HepG2 (cell line): ENCODE results near the gene RASSF8. TPM values are rescaled to one million over a fixed set of nuclear protein-coding genes. Genes with fewer than 3 reads are reported as not detected.

Source experiments
- ATAC-seq: fragments of 200-7000 bp; cut with Tn5 transposase; 3 replicates; pipeline ENCODE4 v1.9.1; 2020; ENCODE audit warnings: mild to moderate bottlenecking, moderate library complexity
- BruUV-seq: library from RNA; stranded (reverse); fragments of 400-500 nt; replicated peaks from 2 replicates; lab custom pipeline; 2021; lab: Mats Ljungman, UMichigan
- CTCF ChIA-PET: fragments of 300-600 bp; formaldehyde crosslinking; extraction: SDS; loops from one replicate; lab custom pipeline; 2021; ENCODE audit warnings: low total read pairs, inconsistent platforms, low intra/inter-chr PET ratio; lab: Yijun Ruan, JAX
- POLR2A ChIA-PET: fragments of 350-600 bp; sonication (Branson Sonifier 250); formaldehyde crosslinking; loops from one replicate; lab custom pipeline; 2020; ENCODE audit warnings: antibody characterized with exemption, inconsistent platforms; lab: Yijun Ruan, JAX
- DNase-seq: peaks from one replicate; pipeline ENCODE4 v3.0.0-alpha.2; 2015; ENCODE audit warnings: low spot score
- FAIRE-seq: peaks from 3 replicates; lab custom pipeline; 2011; peaks lifted over from hg19 to GRCh38; lab: Jason Lieb, UNC
- H2AFZ ChIP-seq: one replicate; pipeline ENCODE4 v1.6.1; 2011; ENCODE audit warnings: low read length, inconsistent platforms
- H3K27ac ChIP-seq: fragments of 300-600 bp; 3 replicates; pipeline ENCODE4 v1.8.0; 2011; ENCODE audit warnings: mixed run types, mild to moderate bottlenecking, mixed read lengths, low read length, inconsistent platforms; ENCODE audit not compliant: insufficient read depth; ENCODE audit errors: extremely low read length
- H3K27me3 ChIP-seq, 2 experiments: fragments of 200-600 bp in 1 of 2; 2 replicates in 1 of 2; 3 replicates in 1 of 2; pipeline versions ENCODE4 v1.6.0 to v1.8.0; 2011; ENCODE audit warnings: low read length in 2 of 2, mild to moderate bottlenecking in 2 of 2, moderate library complexity in 2 of 2, inconsistent platforms in 1 of 2; ENCODE audit not compliant: insufficient read depth in 2 of 2, control insufficient read depth in 1 of 2
- H3K36me3 ChIP-seq, 2 experiments: fragments of 200-600 bp in 1 of 2; replicated peaks in 1 of 2; 2 replicates in 1 of 2; 3 replicates in 1 of 2; pipeline versions ENCODE4 v1.5.1 to v1.8.0; 2011; ENCODE audit warnings: low read length in 2 of 2, inconsistent platforms in 1 of 2; ENCODE audit not compliant: insufficient read depth in 2 of 2, control insufficient read depth in 1 of 2
- H3K4me1 ChIP-seq: 2 replicates; pipeline ENCODE4 v1.5.1; 2012; ENCODE audit warnings: low read length, inconsistent platforms; ENCODE audit not compliant: insufficient read depth
- H3K4me2 ChIP-seq: 2 replicates; pipeline ENCODE4 v1.6.0; 2011; ENCODE audit warnings: low read depth, low read length, inconsistent platforms
- H3K4me3 ChIP-seq, 3 experiments: fragments of 200-600 bp in 1 of 3; sonication (generic), shearing (Covaris generic) in 1 of 3; replicated peaks in 1 of 3; 2 replicates each; pipeline ENCODE4 v1.5.1; 2011 to 2016; ENCODE audit warnings: low read length in 3 of 3, inconsistent platforms in 2 of 3, low read depth in 2 of 3, mild to moderate bottlenecking in 2 of 3, control low read depth in 1 of 3, mixed read lengths in 1 of 3; ENCODE audit not compliant: insufficient read depth in 1 of 3
- H3K79me2 ChIP-seq: one replicate; pipeline ENCODE4 v1.6.1; 2011; ENCODE audit warnings: low read length, inconsistent platforms; ENCODE audit not compliant: insufficient read depth
- H3K9ac ChIP-seq: 2 replicates; pipeline ENCODE4 v1.6.0; 2011; ENCODE audit warnings: mild to moderate bottlenecking, low read depth, low read length, inconsistent platforms; ENCODE audit not compliant: insufficient read depth
- H3K9me3 ChIP-seq: 2 replicates; pipeline ENCODE4 v1.5.1; 2012; ENCODE audit warnings: mild to moderate bottlenecking, low read length
- H4K20me1 ChIP-seq: 2 replicates; pipeline ENCODE4 v1.6.0; 2011; ENCODE audit warnings: inconsistent platforms, mild to moderate bottlenecking, low read length, moderate library complexity; ENCODE audit not compliant: insufficient read depth
- DNMT3B ChIP-seq: conservative IDR thresholded peaks from 2 replicates; pipeline ENCODE4 v1.6.1; 2016; ENCODE audit warnings: missing biosample characterization, control low read depth
- ESRRA ChIP-seq: sonication (generic); formaldehyde crosslinking; IDR thresholded peaks from 2 replicates; pipeline ENCODE4 v1.5.1; 2020; ENCODE audit warnings: mild to moderate bottlenecking, low read depth, missing genetic modification reagents
- NFE2L2 ChIP-seq: fragments of 150-350 bp; IDR thresholded peaks from 2 replicates; pipeline ENCODE4 v1.6.1; 2014; ENCODE audit warnings: low read length
- TBL1XR1 ChIP-seq: fragments of 150-350 bp; IDR thresholded peaks from 2 replicates; pipeline ENCODE4 v1.6.1; 2014; ENCODE audit warnings: borderline replicate concordance, low read length; ENCODE audit not compliant: partially characterized antibody
- ZNF10 ChIP-seq: sonication (generic); formaldehyde crosslinking; IDR thresholded peaks from 2 replicates; pipeline ENCODE4 v1.4.0; 2020; ENCODE audit warnings: mild to moderate bottlenecking, low read depth, missing genetic modification reagents, borderline replicate concordance
- ZNF558 ChIP-seq: sonication (generic); formaldehyde crosslinking; IDR thresholded peaks from 2 replicates; pipeline ENCODE4 v1.9.0; 2022; ENCODE audit warnings: mild to moderate bottlenecking, missing genetic modification reagents, borderline replicate concordance
- ZNF790 ChIP-seq: sonication (generic); formaldehyde crosslinking; IDR thresholded peaks from 2 replicates; pipeline ENCODE4 v1.8.0; 2022; ENCODE audit warnings: missing genetic modification reagents, mild to moderate bottlenecking, borderline replicate concordance
- ZSCAN9 ChIP-seq: IDR thresholded peaks from 2 replicates; pipeline ENCODE4 v1.6.1; 2016; ENCODE audit warnings: borderline replicate concordance
- WGBS: methylation state at CpG from one replicate; pipeline ENCODE4 v1.1.6; 2017; ENCODE audit warnings: low lambda C conversion rate; 5-methylcytosine and 5-hydroxymethylcytosine counted together
- in situ Hi-C: cut with HindIII; loops from 2 replicates; pipeline ENCODE4 v1.10.0; 2017; ENCODE audit warnings: low pct_unique_long_range_greater_than_20kb; ENCODE audit not compliant: extremely low pct_ligation_motif_present
- intact Hi-C: fragments of 100-400 bp; cut with micrococcal nuclease; formaldehyde crosslinking; loops from one replicate; pipeline ENCODE4 v1.10.0; 2022; ENCODE audit not compliant: unreplicated experiment
- polyA plus RNA-seq, 8 experiments: library from polyadenylated mRNA; depleted of rRNA in 3 of 8; stranded (reverse) in 7 of 8; unstranded in 1 of 8; fragments of >200 nt; fragmentation: Illumina TruSeq in 4 of 8; extraction: Trizol in 4 of 8; gene quantifications; 2 replicates each; pipeline versions ENCODE4 v1.2.1 to v1.2.3, GENCODE V29; 2011 to 2016; ENCODE audit warnings: low read depth in 4 of 8, missing spikeins in 1 of 8, mixed read lengths in 1 of 8; ENCODE audit not compliant: insufficient read depth in 1 of 8
- total RNA-seq, 5 experiments: library from RNA; depleted of rRNA; stranded (reverse); fragments of >200 nt; fragmentation: Illumina TruSeq; extraction: Trizol; gene quantifications; 2 replicates each; pipeline ENCODE4 v1.2.3, GENCODE V29; 2016; ENCODE audit warnings: low read depth in 1 of 5
- TF ChIP-seq, protein P1 (sequence below): sonication (generic); formaldehyde crosslinking; IDR thresholded peaks from 2 replicates; pipeline ENCODE4 v1.4.0; 2020; ENCODE audit warnings: missing genetic modification reagents
- TF ChIP-seq, protein P2 (sequence below): IDR thresholded peaks from 2 replicates; pipeline ENCODE4 v1.6.1; 2016; ENCODE audit warnings: mild to moderate bottlenecking
- TF ChIP-seq, protein P3 (sequence below): sonication (generic); formaldehyde crosslinking; IDR thresholded peaks from 2 replicates; pipeline ENCODE4 v1.8.0; 2022; ENCODE audit warnings: mild to moderate bottlenecking, missing genetic modification reagents, moderate library complexity
- TF ChIP-seq, protein P4 (sequence below): sonication (generic); formaldehyde crosslinking; IDR thresholded peaks from 2 replicates; pipeline ENCODE4 v1.4.0; 2020; ENCODE audit warnings: missing genetic modification reagents, borderline replicate concordance

The RASSF8 gene
- total and polyA plus RNA-seq, 2 of the 13 experiments (the other 11 are each of a cell fraction or from before 2014, with no cell fraction given) = 0.82 to 9.2 TPM

DNA sequence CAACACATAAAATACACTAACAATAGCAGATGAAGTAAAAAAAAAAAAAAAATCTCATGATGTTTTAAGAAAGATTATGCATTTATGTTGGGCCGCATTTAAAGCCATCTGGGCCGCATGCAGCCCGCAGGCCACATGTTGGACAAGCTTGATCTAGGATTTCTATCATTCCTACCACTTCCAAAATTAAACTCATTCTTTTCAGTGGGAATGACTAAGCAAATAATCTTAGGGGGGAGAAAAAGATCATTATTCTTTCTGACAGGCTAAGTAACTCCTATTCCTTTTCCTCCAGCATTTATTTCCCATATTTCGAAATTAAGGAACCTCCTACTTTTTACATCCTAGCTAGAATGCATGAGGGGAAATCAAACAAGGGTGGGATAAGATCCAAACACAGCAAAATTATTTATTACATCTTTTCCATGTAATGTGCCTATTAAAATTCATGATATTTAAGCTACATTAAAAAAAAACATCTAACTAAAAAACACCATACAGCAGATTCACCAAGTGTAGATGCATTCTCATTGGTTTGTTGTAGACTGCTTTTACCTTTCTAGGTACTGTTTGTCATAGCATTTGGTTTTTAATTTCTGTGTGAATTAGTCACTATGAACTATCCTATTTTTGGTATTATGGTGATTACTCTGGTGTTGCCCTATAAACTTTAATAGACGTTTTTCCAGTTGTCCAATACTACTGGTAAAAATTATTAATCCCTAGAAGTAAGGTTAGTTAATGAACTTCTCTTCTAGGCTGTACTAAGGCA is 76.1 kb downstream of the RASSF8 start:
- no peak overlapping the region for H3K27ac ChIP-seq
- FAIRE-seq (no peak), ATAC-seq (no peak), DNase-seq (no peak)
- BruUV-seq = no TSS peak
- H3K9me3 ChIP-seq = no peaks in the 10 kb centered on the region
- no peaks in the 10 kb centered on the region for H3K4me1 ChIP-seq
- no peak overlapping the region for H3K4me3 ChIP-seq
- no peak overlapping the region for H3K9ac ChIP-seq
- intact Hi-C loops = no loop called here
- no peaks in the 10 kb centered on the region for H3K27me3 ChIP-seq
- no peaks in the 10 kb centered on the region for H3K79me2 ChIP-seq
- POLR2A ChIA-PET = no interaction called here
- no peaks in the 10 kb centered on the region for H3K36me3 ChIP-seq
- H2AFZ ChIP-seq = no peak overlapping the region
- in situ Hi-C loops = no loop called here
- CTCF ChIA-PET = no interaction called here
- TF ChIP-seq ZNF10 (no peak), NFE2L2 (peak; percentile 55)
- TF ChIP-seq, all 625 proteins: peak for 1
- H3K4me2 ChIP-seq = no peak overlapping the region
- WGBS = 59% methylated on average over 5 of the region's 5 CpGs
- H4K20me1 ChIP-seq = no peaks in the 10 kb centered on the region

DNA sequence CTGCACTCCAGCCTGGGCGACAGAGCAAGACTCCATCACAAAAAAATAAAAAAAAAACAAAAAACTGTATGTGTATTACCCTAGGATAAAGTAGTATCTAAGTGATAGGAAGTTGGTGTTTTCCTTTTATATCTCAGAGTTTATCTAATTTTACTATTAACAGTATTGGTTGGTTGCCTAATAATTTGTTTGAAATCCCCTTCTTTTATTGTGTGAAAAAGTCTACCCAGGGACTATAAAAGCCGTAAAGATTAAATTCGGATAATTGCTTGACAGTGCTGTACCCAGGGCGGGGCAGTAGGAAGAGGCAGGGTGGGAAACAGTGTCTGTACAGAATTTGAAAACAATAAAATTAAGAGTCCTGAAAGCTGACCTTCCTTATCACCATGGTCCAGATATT is 78.4 kb downstream of the RASSF8 start:
- Histone ChIP-seq H3K9ac (no peak overlapping the region), H3K4me3 (no peak overlapping the region), H3K9me3 (no peaks in the 10 kb centered on the region), H3K27ac (no peak overlapping the region), H3K79me2 (no peaks in the 10 kb centered on the region), H3K36me3 (no peaks in the 10 kb centered on the region), H4K20me1 (no peaks in the 10 kb centered on the region), H3K4me2 (no peak overlapping the region), H3K4me1 (no peaks in the 10 kb centered on the region), H2AFZ (no peak overlapping the region), H3K27me3 (no peaks in the 10 kb centered on the region)
- DNase-seq (no peak), ATAC-seq (no peak), FAIRE-seq (no peak)
- ChIA-PET CTCF (no interaction called here), POLR2A (no interaction called here)
- 66% methylated on average over 4 of the region's 4 CpGs for WGBS
- no TSS peak for BruUV-seq
- intact Hi-C loops (no loop called here), in situ Hi-C loops (no loop called here)
- TF ChIP-seq ZNF558 (CRISPR knock-in tag) = no peak
- TF ChIP-seq ESRRA (CRISPR knock-in tag) = no peak
- no peak for TF ChIP-seq ZSCAN9 (CRISPR knock-in tag)
- TF ChIP-seq, protein P1, sequence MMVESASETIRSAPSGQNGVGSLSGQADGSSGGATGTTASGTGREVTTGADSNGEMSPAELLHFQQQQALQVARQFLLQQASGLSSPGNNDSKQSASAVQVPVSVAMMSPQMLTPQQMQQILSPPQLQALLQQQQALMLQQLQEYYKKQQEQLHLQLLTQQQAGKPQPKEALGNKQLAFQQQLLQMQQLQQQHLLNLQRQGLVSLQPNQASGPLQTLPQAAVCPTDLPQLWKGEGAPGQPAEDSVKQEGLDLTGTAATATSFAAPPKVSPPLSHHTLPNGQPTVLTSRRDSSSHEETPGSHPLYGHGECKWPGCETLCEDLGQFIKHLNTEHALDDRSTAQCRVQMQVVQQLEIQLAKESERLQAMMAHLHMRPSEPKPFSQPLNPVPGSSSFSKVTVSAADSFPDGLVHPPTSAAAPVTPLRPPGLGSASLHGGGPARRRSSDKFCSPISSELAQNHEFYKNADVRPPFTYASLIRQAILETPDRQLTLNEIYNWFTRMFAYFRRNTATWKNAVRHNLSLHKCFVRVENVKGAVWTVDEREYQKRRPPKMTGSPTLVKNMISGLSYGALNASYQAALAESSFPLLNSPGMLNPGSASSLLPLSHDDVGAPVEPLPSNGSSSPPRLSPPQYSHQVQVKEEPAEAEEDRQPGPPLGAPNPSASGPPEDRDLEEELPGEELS (CRISPR knock-in tag) = no peak
- no peak for TF ChIP-seq DNMT3B
- TF ChIP-seq, protein P2, sequence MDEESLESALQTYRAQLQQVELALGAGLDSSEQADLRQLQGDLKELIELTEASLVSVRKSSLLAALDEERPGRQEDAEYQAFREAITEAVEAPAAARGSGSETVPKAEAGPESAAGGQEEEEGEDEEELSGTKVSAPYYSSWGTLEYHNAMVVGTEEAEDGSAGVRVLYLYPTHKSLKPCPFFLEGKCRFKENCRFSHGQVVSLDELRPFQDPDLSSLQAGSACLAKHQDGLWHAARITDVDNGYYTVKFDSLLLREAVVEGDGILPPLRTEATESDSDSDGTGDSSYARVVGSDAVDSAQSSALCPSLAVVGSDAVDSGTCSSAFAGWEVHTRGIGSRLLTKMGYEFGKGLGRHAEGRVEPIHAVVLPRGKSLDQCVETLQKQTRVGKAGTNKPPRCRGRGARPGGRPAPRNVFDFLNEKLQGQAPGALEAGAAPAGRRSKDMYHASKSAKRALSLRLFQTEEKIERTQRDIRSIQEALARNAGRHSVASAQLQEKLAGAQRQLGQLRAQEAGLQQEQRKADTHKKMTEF (CRISPR knock-in tag) = no peak
- no peak for TF ChIP-seq TBL1XR1
- TF ChIP-seq, protein P3, sequence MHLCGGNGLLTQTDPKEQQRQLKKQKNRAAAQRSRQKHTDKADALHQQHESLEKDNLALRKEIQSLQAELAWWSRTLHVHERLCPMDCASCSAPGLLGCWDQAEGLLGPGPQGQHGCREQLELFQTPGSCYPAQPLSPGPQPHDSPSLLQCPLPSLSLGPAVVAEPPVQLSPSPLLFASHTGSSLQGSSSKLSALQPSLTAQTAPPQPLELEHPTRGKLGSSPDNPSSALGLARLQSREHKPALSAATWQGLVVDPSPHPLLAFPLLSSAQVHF (CRISPR knock-in tag) = no peak
- TF ChIP-seq, protein P4, sequence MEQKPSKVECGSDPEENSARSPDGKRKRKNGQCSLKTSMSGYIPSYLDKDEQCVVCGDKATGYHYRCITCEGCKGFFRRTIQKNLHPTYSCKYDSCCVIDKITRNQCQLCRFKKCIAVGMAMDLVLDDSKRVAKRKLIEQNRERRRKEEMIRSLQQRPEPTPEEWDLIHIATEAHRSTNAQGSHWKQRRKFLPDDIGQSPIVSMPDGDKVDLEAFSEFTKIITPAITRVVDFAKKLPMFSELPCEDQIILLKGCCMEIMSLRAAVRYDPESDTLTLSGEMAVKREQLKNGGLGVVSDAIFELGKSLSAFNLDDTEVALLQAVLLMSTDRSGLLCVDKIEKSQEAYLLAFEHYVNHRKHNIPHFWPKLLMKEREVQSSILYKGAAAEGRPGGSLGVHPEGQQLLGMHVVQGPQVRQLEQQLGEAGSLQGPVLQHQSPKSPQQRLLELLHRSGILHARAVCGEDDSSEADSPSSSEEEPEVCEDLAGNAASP = no peak
- no peak for TF ChIP-seq ZNF790
